HG02852 (cell line): ENCODE data around the gene GLI3.

ENCODE experiments used
- ATAC-seq: cut with Tn5 transposase; IDR thresholded peaks from one replicate; pipeline ENCODE4 v1.9.1; 2021; ENCODE audit warnings: mild to moderate bottlenecking, moderate library complexity; ENCODE audit not compliant: unreplicated experiment

GLI3 gene

DNA sequence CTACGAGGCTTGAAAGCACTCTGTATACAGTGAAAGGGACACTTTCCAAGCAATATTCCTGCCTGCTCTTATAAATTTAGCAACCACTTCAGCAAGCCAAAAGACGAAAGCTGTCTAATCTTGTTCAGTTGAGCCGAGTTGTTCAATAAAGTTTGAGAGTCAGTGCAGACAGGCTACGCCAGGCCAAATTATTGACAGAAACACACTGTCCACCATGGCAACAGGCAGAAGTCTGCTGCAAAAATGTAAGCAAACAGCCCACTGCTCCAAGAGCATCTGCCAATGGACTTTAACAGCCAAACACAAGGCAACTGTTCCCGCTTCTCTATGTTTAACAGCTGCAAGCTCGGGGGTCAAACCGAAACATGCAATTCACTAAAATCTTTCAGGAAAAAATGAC lies 85.7 kb downstream of the GLI3 start:
- ATAC-seq: no peak

DNA sequence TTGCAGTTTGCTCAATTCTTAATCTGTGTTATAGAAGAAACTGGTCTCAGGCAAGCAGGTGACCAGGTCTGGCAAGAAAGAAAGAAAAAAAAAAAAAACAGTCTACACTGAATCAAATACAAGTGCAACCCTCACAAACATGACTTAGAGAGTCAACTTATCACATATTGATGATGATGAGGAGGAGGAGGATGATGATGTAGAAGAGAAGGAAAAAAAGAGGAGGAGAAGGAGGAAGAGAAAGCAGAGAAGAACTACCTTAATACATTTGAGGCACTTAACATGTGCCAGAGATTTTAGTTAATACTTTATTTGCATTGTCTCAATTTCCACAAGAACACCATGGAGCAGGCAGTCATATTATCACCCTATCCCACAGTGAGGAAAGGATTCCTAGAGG lies 91.5 kb downstream of the GLI3 start:
- ATAC-seq: no peak

DNA sequence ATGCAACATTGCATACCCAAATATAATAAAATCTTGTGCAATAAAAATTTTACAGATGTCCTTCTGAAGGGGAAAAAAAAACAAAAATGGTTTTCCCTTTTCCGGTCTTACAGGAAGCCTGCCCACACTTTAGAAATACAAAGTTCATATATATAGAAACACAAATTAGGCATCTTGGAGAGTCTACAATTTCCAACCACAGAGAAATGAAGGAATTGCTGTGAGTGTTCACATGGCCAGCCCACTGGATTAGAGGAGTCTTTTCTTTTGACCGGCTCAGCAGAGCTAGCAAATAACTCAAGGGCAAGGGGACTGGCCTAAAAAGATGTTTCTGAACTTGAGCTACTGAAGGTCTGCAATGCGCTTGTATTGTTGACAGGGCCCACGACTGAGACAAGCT lies 92.4 kb downstream of the GLI3 start:
- ATAC-seq: no peak

DNA sequence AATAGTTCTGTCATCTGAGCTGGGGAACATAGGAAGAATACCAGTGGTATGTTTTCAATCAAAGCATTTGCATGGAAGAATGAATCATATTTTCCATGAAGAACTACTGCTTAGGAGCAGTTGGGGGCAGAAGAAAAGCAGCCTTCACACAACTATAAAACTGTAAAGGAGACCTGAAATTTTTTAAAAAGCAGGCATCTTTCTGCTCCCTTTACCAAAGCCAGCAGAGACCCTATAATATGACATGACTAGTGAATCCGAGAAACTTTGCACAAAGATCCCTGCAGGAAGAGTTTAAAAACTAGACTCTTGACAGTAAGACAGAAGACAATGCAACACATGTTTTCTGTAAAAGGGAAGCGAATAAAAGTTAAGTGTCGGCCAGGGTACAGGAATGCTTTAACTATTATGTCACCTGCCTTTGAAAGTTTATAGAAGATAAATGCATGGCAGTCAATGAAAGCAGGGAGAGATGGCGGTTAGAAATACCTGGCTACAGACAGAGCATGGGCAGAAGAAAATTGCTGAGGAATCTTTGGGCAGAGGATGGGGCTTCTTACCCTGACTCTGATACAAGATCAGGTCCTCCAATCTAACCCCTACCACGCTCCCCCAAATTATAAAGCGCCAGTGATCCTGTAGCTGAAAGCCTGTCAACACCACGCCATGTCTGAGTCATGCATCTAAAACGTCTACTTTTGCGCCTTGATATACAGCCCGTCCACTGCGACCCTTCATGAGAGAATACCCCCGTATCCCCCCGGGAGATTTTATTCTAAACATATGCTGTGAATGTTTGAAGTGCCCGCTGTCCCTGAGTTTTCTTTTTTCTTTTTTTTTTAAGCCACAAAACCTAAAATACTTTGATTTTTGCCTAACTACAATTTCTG lies 93.1 kb downstream of the GLI3 start:
- no peak for ATAC-seq

DNA sequence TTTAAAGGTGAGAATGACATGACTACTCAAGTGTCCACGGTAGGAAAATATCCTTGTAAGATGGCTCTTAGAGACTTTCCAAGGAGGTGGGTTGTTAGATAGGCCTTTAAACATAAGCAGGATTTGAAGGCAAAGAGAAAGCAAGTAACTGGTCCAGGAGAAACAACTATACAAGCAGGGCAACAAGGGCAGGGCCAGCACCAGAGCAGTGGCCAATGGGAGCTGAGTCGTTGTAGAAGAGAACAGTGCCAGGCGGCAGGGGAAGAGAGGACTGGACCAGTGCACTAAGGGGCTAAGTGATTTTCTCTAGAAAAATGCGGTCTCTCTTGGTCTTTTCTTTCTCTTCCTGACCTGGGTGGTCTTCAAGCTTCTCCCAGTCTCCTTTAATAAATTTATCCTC lies 94.9 kb downstream of the GLI3 start:
- ATAC-seq: no peak

DNA sequence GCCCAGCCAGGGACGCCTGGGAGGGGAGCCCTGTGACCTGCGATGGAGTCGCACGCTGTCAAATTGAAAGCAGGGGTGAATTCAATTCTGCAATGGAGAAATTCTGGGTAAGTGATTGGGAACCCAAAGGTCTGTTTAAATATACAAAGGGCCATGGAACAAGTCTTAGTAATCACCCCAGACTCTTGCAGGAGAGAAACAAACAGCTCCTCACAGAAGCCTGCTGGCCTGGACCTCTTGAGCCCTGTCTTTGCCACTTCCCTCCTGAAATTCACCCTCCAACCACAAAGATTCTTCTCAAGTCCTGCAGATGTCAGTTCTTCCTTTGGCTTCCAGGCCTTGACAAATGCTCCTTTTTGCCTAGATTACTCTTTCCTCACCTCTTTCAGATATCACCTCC lies 97.3 kb downstream of the GLI3 start:
- ATAC-seq: no peak

DNA sequence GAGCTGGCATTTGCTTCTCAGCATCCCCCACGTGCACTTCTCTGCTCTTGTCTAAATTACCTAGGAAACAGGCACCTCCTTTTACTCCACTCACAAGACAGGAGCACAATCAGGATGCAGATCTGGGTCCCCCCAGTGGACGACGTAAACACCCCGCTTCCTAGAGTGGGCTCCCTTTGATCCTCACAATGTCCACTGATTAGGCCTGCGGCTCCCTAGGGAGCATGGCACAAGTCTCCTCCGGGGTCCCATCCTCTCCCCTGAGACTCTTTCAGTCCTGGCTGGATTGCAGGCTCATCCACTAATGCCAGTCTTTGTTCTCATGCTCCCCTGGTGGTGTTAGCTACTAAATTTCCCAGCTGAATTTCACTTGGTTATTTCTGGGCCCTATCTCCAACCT lies 98.3 kb downstream of the GLI3 start:
- ATAC-seq: no peak

DNA sequence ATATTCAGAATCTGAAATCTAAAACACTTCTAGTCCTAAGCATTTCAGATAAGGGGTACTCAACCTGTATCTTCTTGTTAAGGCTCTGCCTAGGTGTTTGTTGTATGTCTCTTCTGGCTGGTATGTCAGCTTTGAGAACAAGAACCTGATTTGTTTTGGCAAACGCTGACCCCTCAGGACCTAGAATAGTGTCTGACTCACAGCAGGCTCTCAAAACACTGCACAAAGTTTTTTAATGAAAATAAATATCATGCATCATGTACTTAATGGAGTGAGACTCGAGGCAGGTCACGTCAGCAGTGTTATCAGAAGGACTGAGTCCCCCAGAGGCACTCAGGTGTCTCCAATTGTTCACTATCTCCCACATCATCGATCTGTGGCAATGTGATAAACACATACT lies 99.1 kb downstream of the GLI3 start:
- no peak for ATAC-seq

DNA sequence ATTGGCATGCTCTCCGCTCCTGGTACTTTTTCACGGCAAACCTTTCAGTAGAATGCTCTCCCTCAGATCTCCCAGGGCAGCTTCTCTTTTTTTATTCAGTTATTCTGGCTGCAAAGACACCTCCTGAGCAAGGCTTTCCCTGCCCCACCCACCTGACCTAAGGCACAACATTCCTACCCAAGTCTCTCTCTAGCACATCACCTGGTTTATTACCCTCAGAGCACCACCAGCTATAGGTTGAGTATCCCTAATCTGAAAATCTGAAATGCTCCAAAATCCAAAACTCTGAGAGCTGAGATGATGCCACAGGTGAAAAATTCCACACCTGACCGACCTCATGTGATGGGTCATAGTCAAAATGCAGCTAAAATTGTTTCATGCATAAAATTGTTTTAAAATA lies 99.6 kb downstream of the GLI3 start:
- ATAC-seq: no peak

DNA sequence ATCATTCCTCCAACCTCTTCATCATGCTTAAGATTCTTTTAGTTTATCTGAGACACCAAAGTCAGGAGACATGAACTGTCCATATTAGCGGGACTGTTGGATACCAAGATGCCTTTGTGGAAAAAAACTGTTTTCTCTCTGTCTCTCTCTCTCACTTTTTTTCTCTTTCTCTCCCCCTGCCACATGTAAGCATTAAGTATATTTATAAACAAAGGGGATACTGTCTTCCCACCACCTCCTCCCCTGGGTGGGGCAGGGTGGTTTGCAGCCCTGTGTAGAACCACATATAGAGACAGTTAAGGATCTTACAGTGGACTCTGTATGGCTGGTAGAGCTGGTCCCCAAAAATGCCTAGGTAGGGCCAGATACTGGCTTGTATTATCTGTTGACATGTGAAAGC lies 101.3 kb downstream of the GLI3 start:
- no peak for ATAC-seq

DNA sequence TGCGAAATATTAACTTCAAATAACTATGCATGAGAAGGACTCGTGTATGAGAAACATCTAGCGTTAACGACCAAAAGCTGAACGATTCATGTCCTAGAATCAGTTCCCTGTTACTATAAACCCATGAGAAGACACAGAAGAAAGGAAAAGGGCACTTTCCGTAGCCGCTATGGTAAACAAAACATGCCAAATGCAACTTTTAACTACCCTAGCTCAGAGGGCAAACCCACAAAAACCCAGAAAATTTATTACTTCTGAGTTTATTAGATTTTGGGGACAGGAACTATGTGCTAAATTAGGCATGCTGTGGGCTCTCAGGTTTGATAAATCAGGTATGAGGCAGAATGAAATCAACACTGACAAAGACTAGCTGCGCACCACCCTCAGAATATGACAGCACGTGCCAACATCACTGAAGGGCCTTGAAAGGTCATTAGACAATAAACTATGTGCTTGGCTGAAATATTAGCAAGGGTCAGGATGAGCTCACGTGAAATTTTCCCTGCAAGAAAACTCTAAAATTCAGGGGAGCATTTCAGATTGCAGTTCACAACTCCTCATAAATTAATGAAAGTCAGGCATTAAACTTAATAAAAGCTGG lies 102.6 kb downstream of the GLI3 start:
- no peak for ATAC-seq

DNA sequence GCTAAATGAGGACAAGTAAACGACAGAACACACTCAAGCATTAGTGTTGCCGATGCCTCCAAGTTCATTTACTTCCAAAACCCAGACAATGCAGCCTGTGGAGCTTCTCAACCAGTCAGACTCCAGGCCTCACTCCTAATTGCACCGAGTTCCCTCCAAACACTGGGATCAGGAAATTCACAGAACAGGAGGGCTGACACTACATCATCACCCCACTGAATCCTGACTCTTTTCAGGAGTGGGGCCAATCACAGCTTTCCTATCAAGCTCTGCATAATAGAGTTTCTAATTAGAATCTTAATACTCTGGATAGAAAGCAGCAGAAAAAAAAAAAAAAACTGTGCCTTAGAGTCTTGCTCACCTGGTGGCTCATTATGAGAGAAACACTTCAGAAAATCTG lies 103.7 kb downstream of the GLI3 start:
- no peak for ATAC-seq

DNA sequence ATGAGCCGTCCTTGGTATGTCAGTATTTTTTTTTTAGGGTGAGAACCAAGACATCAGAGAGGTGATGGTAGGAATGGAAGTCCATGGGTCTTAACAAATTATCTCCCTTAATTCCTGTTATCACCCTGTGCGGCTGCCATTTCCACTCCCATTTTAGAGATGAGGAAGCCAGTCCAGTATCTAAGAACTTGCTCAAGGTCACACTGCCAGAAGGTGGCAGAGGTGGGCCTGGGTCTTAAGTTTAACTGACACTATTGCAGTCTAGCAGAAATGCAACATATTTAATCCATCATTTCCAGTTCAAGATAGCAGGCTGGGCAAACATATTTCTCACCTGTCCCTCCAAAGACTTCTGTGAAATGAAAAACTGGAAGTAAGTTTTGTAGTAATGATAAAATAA lies 108.3 kb downstream of the GLI3 start:
- ATAC-seq: no peak

DNA sequence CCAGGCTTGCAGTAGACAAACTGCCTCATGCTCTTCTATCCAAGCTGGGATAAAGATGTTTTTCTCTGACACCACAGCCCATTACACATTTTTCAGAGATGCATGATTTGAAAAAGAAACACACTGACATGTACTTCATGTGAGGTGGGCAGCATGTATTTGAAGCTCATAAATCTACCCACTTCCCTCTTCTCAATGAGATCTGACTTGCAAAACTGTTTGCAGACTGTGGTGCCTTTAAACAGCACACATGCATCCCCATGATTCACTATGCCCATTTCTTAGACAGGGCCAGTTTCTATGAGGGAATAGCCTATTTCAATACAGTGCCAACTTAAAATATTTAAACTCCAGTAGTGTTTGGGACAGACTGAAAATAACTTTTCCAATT lies 109.8 kb downstream of the GLI3 start:
- no peak for ATAC-seq

DNA sequence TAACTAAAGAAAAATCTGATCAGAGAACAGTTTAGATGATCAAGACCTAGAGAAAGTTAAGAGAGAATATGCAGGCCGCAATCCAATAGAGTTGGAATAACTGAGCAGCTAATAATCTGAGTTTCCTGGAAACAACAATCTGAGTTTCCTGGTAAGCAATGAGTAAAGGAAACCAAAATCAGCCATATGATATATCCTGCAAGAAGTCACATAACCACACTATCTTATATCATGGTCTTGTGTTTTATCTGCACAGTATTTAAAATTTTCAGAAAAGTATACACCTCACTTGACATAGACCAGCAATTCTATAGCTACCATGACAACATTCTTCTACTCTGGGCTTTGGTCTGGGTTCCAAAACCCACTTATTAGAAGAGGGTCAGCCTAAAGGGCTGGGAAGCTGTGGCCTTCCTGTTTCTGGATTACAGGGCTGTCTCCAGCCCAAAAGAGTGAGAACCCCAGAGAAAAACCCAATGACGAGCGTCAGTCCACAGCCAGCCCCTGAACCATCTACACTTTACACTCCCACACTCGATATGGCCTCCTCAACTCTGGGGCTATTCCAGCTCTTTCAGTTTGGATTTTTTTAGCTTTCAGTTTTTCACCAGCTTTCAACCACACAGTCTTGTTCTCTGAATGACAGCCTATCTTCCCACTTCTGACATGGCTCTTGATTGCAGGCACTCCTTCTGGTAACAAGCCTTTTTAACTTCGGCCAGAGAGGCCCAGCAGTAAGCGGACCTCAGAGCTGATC lies 110.4 kb downstream of the GLI3 start:
- ATAC-seq: no peak

DNA sequence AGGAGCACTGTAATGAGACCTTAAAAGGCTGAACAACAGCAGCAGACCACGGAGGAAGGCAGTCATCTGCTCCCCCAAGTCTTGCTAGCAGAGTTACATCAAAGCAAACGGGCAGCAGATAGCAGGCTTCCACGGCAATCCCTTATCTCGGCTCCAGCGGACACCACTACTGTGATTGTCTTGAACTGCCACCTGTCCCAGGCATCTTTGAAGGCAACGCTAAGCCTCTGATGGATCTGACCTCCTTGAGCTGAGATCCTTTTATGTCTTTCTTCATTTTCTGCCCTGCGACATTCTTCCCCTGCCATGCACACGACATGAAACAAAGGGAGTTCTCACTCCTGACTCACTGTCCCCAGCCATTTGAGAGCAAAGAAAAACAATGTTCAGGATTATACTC lies 111.7 kb downstream of the GLI3 start:
- no peak for ATAC-seq

DNA sequence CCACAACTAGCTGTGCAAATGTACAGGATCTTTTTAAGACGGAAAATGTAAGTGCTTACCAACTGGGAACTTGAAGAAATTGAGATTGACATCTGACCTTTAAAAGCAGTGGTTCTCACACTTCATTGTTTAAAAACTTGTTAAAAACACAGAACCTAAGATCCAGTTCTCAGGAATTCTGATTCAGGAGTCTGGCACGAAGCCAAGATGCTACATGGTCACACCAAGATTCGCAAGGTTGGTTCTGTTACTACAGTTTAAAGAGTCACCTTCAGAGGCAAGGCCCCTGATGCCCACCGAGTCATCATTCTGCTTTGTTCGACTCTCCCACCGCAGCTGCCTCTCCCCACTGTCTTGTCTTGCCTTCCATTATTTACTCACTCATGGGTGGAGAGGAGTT lies 113.3 kb downstream of the GLI3 start:
- no peak for ATAC-seq

DNA sequence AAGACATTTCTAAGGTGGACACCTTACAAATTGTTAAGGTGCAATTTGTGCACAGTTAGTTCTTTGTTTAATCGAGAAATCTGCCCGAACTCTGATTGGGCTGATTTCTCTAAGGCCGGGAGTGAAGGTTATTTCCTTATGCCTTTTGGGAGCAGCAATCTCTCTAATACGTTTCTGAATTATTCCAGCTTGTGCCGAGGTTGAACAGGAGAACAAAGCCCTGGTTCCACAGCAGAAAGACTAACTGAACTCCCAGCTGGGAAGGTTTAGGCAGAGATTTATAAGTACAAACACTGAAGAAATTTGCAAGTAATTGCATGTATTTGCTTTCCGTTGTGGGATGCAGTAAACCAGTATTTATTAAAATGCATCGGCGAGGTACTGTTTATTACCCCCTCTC lies 116.8 kb downstream of the GLI3 start:
- no peak for ATAC-seq

DNA sequence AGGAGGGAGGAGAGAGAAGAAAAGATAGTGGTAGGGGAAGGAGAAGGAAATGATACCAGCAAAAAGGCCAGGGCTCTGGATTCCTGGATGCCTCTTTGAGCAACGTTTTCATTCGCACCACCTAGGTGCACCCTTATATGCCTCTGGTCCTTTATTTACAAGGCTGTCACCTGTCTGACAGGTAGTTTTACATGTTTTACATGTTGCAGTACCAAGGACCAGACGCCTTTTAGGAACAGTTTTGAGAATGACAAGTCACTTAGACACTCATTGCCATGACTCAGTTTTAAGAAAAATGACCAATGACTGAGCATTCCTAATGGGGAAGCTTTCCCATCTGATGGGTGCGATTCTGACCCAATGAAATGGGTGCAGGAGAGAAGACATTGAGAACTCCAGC lies 119.8 kb downstream of the GLI3 start:
- ATAC-seq: no peak

DNA sequence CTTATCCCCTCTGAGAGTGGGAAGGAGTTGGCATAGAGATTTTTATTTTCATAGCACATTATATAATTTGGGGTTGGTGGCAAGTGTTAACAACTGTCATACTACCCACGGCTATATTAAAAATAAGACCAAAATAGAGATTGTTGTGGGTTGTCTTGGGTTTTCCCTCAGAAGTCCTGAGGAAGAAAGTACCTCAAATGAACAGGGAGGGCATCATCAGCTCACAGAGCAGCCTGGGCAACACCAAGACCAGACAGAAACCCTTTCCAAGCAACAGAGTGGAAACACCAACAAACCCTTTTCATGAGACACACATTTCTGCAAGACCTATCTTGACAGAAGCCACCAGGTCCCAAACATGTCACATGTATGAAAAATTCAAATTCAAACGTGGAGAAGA lies 121.2 kb downstream of the GLI3 start:
- no peak for ATAC-seq

DNA sequence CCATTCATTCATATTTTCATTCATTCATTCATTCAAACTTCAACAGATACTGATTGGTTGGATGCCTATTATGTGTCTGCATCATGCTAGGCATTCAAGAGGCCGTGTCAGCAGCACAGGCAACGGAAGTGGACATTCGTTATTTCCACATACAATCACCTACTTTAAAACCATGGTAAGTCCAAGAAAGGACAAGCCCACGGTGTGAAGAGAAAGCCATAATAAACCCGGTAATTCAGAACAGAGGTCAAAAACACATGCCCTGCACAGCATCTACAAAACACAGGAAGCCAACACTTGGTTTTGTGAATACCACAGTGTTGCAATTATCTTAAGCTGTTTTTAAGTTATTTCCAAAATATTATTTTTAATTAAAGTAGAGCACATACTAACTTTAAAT lies 126.7 kb downstream of the GLI3 start:
- no peak for ATAC-seq
